GM21737 (cell line): ENCODE results near the gene DENND1B.
A peak's percentile ranks its signal among the peaks of the same experiment; 100 is the strongest.
"Not testable (repeated sequence)": the region's sequence is repeated elsewhere in the genome, so short reads cannot be mapped to it uniquely, and the experiment has no call there.

Source experiments
- ATAC-seq: cut with Tn5 transposase; IDR thresholded peaks from one replicate; pipeline ENCODE4 v1.9.1; 2021; ENCODE audit warnings: mild to moderate bottlenecking, moderate library complexity; ENCODE audit not compliant: unreplicated experiment

DENND1B gene

GRCh38 chr1:197637406-197637805 is 137.9 kb downstream of the DENND1B start:
- ATAC-seq = no peak

DNA sequence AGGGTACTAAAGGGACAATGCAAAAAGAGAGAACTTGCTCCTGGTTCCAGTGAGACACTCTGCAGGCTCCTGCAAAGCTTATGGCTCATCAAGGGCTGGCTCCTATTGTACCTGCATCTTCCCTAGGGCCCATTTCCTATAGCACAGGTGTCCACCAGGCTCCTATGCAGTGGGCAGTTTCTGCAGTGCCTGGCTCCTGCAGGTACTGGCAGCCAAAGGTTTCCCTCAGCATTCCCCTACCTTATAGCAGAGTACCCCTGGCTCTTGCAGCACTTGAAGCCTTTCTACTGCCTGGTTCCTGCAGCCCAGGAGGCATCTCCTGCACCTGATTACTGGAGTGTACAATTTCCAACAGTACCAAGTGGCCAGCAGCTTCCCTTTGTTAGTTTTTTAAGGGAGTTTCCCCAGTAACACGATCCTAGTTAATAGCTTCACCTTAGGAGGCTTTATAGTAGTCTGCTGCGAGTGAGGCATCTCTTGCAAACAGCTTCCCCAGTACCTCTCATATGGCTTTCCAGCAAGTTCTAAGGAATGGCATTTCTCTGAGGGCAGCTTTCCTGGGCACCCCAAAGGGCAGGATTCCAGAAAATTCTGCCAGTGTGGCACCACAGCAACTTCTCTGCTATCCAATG is 141.7 kb downstream of the DENND1B start:
- ATAC-seq = no peak

GRCh38 chr1:197632651-197633050 is 142.6 kb downstream of the DENND1B start:
- ATAC-seq = no peak

GRCh38 chr1:197632005-197632404 is 143.3 kb downstream of the DENND1B start:
- no peak for ATAC-seq

- ATAC-seq = no peak
These were observed 152.9 kb downstream of the DENND1B start for GRCh38 chr1:197622371-197622770.

- no peak for ATAC-seq
These were observed 153.5 kb downstream of the DENND1B start for GRCh38 chr1:197621761-197622160.

- no peak for ATAC-seq
These were observed 154.5 kb downstream of the DENND1B start for GRCh38 chr1:197620714-197621163.

DNA sequence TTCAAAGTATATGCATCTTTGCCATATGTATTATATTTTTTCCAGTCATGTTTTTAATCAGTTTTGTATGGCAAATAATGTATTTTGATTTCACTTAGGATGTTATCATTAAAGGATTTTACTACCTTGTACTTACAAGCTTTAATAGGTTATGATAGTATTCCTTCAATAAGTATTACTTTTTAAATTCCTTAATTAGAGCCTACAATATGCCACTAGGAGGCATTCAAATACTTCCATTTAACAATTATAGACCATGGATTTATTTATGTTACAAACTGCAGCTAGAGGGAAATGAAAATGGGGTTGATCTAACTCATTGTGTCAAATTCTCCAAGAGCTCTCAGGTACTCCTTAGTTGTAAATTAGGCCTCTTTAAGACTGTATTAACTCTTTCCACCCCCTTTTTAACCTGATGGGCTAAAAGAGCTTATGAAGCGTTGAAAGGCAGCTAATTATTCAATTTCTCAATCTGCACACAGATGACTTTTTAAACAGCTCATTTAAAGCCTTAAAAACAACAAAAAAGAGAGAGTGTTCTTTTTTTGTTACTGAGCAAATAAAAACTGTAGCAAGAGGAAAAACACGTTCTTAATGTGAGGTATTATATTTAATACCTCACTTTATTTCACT is 156.2 kb downstream of the DENND1B start:
- ATAC-seq = no peak

- no peak for ATAC-seq
These were observed 157.2 kb downstream of the DENND1B start for GRCh38 chr1:197618061-197618460.

DNA sequence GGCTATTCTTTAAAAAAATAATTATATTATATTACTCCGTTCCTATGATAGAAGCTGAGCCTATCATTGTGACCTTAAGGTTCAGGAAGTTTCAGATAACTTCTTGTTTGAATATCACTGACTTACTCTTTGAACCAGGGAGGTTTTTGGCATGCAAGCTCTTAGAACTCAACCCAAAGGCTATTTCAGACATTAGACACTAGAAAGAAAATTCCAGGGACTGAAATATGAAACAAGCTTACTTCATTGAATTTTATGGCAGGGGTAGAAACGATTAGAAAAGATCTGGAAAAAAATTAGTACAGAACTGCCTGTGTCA is 159.6 kb downstream of the DENND1B start:
- no peak for ATAC-seq

GRCh38 chr1:197614916-197615692 is 160.2 kb downstream of the DENND1B start:
- peak; percentile 72 for ATAC-seq

GRCh38 chr1:197606168-197606845 is 169.0 kb downstream of the DENND1B start:
- no peak for ATAC-seq

GRCh38 chr1:197604302-197604701 is 171.0 kb downstream of the DENND1B start:
- ATAC-seq = no peak

DNA sequence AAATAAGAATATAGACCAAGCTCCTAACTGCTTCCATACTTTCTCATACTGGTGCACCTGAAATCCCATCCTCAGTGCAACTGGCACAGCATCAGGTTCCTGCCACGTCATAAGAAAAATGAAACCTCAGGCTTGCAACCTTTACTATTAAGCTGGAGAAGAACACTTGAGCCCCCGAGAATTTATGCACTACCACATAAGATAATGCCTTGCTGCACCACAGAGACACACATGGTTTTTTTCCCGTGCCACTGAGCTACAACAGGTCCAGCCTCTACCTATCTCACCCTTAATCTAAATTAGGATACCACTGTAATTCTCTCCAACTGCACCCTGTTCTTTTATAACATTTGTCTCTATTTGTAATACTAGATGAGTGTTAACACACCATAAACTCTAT is 174.5 kb downstream of the DENND1B start:
- no peak for ATAC-seq

DNA sequence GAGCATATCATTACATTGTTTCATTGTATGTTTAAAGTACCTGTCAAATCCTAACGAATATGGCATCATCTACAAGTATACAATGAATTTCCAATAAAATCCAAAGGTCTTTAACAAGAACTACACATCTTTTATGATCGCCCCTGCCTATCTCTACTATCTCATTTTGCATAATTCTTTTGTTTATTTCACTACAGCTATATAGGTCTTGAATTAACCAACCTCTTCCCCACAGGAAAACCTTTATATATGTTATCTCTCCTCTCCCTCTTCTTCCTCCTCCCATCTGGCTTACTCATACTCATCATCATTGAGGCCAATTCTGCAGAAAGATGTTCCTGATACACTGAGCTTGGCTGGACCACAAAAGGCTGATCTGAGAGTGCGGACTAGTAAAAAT is 175.5 kb downstream of the DENND1B start:
- ATAC-seq = no peak

DNA sequence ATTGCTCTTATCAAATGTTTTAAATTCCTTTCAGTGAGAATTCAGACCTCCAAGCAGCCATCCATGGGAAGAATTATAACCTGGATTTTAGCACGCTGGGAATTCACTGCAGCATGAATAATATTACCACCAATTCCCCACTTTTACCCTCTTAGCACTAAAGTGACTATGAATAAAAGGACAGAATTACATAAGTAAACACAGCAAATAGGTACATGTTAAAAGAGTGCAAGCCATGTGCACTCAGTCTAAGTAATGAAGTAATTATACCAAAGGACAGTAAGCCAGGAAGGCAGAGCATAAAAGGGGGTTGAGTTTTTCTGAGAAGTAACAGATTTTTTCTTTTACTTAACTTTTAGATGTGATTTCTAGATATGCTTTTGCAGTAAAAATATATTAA is 176.3 kb downstream of the DENND1B start:
- ATAC-seq = no peak

DNA sequence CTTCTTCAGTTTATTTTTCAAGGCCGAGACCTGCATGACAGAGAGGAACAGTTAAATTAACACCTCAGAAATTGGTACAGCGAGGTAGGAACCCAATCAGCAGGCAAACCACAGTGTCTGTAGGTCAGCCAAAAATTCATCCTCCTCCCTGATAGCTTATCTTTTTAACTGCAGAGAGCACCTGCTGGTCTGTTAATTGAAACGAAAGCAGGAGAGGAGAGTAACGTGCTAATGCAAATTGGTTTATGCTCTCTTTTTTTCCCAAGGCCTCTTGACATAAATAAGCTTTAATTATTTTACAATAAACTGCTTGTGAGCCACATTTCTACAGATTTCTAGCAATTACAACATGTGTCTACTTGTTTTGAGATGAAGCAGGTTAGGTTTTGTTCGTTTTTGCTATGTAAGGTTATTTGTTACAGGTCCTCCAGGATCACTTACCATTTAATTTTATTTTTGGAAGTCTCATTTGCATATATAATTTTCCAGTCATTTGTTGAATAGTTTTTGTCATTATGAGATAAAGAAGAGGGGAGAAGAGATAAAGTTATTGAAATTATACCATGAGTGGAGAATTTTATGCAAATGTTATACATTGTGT is 179.9 kb downstream of the DENND1B start:
- no peak for ATAC-seq

DNA sequence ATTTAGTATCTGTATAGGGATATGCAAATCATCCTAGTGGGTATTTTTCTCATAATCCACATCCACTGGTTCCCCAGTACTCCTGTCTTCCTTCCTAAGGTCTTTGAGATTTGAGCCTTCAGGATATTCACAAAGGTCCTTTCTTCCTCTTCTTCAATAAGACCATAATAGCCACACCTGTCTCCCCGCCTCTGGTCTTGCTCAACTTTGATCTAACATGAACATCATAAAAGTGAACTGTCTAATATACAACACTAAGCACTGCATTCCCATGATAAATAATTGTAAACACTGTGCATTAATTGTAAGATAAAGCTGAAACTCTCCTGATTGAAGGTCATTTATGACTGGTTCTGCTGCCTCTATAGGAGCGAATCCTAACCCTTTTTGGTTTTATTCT is 184.6 kb downstream of the DENND1B start:
- ATAC-seq = no peak

DNA sequence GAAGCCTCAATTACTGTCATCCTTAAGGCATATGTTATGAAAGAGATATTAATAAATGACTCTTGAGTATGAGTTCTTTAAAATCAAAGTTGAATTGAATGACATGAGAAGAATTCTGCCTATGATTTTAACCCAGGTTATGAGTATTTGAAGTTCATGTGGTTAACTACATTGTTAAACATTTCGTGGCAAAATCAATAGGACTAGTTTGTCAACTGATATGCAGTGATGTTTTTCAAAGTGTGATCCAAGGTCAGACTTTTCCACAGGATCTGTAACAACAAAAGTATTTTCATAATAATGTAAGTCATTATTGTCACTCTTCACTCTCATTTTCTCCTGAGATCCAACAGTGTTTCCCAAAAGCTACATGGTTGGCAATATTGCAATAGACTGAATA is 189.5 kb downstream of the DENND1B start:
- ATAC-seq = no peak

DNA sequence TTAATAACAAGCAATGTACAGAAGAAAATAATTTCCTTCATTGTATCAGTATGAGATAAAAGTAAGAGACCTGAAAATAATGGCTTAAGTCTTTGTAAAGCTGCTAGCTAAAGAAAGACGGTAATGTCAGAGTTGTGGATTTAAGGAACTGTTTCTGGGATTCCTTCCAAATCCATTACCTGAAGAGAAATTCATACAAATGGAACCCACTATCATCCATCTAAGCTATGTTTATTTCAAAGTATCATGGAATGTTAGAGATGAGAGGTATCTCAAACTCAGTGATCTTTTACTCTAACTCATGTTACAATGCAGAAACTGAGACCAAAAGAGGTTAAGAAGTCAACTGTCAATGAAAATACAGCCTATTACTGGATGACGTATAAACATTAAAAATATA is 197.7 kb downstream of the DENND1B start:
- ATAC-seq = no peak

- not testable (repeated sequence) for ATAC-seq
These were observed 199.7 kb downstream of the DENND1B start for GRCh38 chr1:197575531-197575930.
